NOMO-1 treated with dmso at 0.1 percent for 144 hours (cell line): ENCODE data around the gene HELB.
"Not testable (repeated sequence)": the region's sequence is repeated elsewhere in the genome, so short reads cannot be mapped to it uniquely, and the experiment has no call there.

Experiments
- DNase-seq: peaks from one replicate; lab custom pipeline; 2025; ENCODE audit not compliant: unreplicated experiment; lab: John Stamatoyannopoulos, UW

HELB gene

GRCh38 chr12:66302827-66303169 lies 505 bp downstream of the HELB start:
- DNase-seq: no peak

DNA sequence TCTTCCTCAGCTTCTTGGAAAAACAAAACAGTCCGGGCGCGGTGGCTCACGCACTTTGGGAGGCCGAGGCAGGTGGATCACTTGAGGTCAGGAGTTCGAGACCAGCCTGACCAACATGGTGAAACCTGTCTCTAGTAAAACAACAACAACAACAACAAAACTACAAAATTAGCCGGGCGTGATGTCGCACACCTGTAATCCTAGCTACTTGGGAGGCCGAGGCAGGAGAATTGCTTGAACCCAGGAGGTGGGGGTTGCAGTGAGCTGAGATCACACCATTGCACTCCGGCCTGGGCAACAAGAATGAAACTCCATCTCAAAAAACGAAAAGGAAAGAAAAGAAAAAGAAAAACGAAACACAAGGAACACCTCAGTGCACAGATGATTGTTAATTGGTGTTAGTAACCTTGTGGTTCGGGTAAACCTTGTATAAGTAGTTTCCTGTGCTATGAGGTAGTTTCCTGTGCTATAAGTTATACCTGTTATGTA lies 1.1 kb downstream of the HELB start:
- DNase-seq: not testable (repeated sequence)

DNA sequence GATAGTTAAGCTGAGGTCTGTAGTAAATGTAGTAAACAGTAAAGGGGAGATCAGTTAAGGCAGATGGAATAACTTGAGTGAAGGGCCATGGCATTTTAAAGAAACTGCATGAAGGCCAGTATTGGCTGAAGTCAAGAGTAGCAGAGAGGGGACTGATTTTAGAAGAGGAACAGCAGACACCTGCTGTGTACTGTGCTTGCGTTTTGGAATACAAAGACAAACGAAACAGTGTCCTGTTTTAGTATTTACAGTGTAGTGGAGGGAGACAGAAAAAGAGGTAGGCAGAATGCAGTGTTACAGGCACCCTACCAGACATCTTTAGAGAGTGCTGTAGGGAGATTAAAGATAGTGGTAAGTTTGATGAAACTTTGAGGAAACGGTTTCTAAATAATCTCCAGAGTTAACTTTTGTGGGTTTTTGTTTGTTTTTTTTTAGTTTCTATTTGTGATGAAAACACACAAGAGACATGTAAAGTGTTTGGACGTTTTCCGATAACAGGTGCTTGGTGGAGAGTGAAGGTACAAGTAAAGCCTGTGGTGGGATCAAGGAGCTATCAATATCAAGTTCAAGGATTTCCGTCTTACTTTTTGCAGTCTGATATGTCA lies 2.1 kb downstream of the HELB start:
- DNase-seq: no peak

GRCh38 chr12:66309606-66310005 lies 7.3 kb downstream of the HELB start:
- DNase-seq: no peak

DNA sequence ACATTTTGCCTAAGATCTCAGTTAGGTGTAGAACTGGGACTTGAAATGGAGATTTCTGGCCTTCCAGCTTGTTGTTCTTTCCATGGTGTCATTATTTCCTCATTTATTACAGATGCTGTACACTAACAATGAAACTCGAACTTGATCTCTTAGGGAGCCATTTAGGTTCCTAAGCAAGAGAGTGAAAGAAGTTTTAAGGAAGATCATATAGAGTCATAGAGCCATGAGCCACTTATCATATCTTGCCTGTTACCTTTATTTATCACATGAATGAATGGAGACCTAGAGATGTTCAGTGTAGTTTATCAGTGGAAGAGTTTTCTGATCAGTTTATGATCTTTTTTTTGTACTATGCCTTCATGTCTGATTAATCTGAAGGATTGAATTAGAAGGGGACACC lies 9.9 kb downstream of the HELB start:
- DNase-seq: no peak

DNA sequence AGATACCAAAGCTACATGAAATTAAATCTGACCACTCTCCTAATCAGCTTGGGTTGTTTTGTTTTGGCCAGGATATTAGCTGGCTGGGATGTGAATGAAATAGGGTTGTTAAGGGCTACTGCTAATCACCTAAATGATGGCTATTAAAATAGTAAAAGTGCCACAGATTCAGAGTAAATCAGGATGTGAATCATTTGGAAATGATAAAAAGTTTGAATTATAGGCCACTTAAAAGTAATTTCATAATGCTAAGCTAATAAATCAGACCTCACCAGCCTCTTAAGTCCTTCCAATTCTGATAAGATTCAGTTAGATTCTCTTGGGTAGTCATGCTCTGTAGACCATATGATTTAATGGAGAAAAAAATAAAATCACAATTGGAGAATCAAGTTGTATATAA lies 12.0 kb downstream of the HELB start:
- no peak for DNase-seq

- no peak for DNase-seq
Observed at GRCh38 chr12:66319266-66319954, 17.1 kb downstream of the HELB start.

DNA sequence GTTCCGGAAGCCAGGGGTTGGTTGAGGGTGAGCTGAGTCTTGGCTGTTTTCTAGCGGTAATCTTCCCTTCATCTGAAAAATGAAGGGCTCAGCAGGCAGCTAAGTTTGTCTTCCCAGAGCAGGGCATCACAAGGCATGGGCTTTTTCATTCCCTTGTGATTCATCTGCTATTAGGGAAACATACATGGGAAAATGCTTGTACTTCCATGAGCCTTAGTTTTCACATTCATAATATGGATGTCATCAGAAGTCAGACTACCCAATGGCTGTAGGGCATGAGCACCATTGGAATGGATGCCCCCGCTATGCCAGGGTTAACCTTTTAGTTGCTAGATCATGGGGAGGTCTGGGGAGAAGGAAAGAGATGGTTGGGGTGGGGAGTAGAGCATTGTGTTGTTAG lies 18.7 kb downstream of the HELB start:
- DNase-seq: no peak

- DNase-seq: no peak
Observed at GRCh38 chr12:66321435-66321834, 19.1 kb downstream of the HELB start.

DNA sequence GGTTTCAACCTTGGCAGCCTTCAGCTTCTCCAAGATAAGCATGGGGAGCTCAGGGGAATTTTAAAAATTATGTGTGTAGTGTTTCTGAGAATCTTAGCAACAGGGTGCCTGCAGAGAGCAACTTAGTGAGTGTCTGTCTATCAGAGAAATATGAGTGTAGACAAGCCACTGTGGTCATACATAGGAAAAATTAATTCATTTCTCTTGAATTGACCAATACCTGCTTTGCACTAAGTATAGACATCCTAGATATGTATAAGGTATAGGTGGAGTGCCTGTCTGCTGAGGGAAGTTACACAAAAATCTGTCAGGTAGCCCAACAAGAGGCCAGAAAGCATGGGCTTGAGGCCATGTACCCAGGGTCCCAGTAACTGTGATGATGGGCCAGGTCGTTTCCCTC lies 20.7 kb downstream of the HELB start:
- DNase-seq: no peak

DNA sequence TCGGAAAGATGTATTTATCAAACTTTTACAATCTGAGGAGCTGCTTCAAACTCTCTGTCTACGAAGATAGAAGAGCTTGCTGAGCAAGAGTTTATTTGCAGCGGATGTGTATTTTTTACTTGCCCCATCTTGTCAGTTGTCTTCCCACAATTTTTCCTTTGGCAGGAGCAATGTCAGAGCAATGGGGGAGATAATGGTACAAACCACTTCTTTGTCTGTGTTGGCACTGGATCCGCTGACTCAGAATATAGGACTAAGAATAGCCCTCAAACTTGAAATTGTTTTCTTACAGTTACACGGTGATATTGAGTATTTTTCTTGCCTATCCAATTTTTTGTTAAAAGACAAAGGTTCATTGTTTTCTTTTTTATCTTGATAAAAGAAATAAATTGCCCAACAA lies 27.6 kb downstream of the HELB start:
- DNase-seq: no peak

GRCh38 chr12:66331016-66331415 lies 28.7 kb downstream of the HELB start:
- no peak for DNase-seq

GRCh38 chr12:66331814-66332213 lies 29.5 kb downstream of the HELB start:
- no peak for DNase-seq

DNA sequence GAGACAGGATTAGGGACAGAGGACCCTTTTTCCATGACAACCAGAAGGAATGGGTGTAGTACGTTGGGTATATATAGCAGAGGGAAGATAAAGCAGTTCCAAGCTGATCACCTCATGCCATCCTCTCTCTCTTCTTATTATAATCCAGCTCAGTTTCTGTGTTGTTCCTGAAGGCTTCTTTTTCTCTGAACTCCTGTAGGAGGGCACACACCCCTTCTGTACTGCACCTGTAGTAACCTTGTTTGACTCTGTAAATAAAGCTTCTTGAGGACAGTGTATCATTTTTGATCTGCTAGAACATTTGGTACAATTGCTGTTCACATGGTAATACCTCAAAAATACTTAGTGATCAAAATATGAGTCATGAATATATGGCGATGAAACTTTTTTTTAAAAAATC lies 33.5 kb downstream of the HELB start:
- no peak for DNase-seq

DNA sequence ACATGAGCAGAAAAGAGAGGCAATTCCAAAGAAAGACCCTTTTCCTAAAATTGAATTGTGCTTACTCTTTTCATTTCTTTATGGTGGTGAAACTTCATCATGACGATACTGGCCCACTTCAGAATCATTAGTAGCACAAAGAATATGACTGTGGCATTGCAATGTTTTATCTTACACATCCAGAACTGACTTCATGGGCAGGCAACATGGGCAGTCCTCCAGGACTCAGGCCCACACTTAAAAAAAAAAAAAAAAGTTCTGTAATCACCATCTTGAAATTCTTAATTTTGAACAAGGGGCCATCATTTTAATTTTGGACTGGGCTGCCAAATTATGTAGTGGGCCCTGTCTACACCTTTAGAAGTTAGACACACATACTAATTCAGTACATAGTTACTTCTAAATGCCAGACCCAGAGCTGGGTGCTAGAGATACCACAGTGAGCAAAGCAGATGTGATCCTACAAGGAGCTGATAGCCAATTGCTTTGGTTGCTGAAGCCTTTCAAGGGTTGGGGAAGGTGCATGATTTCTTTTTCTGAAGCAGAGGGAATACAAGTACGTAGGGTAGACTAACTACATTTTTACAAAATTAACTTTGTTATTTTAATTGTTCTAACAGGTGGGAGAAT lies 35.2 kb downstream of the HELB start:
- DNase-seq: no peak

- no peak for DNase-seq
Observed at GRCh38 chr12:66340131-66340530, 37.8 kb downstream of the HELB start.

DNA sequence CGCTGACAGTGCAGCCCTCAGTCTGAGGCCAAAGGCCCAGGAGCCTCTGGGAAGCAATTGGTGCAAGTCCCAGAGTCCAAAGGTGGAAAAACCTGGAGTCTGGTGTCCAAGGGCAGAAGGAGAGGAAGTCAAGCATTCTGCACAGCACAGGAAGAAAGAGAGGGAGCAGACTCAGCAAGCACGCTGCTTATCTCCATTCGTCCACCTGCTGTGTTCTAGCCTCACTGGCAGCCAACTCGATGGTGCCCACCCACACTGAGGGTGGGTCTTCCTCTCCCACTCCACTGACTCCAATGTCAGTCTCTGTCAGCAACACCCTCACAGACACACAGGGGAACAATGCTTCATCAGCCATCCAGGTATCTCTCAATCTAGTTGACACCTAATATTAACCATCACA lies 38.8 kb downstream of the HELB start:
- no peak for DNase-seq

DNA sequence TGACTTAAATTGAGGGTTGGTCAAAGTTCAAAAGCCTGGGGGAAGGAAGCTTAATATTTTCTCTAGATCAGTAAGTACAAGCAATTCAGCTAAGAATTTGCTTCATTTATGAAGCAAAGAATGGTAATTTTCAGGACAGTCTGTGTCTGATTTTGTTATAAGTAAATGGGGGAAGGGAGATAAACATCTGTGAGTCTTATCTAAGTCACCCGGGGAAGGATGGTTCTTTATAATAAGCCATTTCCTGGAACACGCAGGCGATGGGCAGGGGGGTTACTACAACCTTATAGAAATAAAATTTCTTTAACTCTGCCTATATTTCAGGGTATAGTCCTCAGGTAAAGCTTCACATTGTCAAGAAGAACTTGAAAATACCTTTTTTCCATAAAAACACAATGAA lies 42.9 kb downstream of the HELB start:
- no peak for DNase-seq

- no peak for DNase-seq
Observed at GRCh38 chr12:66345956-66346355, 43.7 kb downstream of the HELB start.

- no peak for DNase-seq
Observed at GRCh38 chr12:66351301-66351700, 49.0 kb downstream of the HELB start.

- no peak for DNase-seq
Observed at GRCh38 chr12:66352197-66352596, 49.9 kb downstream of the HELB start.

GRCh38 chr12:66352899-66353298 lies 50.6 kb downstream of the HELB start:
- no peak for DNase-seq

- DNase-seq: no peak
Observed at GRCh38 chr12:66354291-66354690, 52.0 kb downstream of the HELB start.
